HCT116 (cell line): Measurements from ENCODE around the gene ADAMTS16. TPM values are rescaled to one million over a fixed set of nuclear protein-coding genes. Genes with fewer than 3 reads are reported as not detected.

ENCODE experiments used
- ATAC-seq: fragments of 200-7000 bp; cut with Tn5 transposase; 2 replicates; pipeline ENCODE4 v1.9.1; 2020; ENCODE audit warnings: mild to moderate bottlenecking, moderate library complexity
- BruUV-seq: library from RNA; stranded (reverse); fragments of 400-500 nt; replicated peaks from 2 replicates; lab custom pipeline; 2021; lab: Mats Ljungman, UMichigan
- CTCF ChIA-PET: fragments of 300-600 bp; sonication (Branson Sonifier 250); formaldehyde crosslinking; loops from one replicate; lab custom pipeline; 2021; ENCODE audit warnings: antibody characterized with exemption; lab: Charles Lee
- POLR2A ChIA-PET: fragments of 300-600, 350-600 bp; sonication (Branson Sonifier 250); formaldehyde crosslinking; loops from one replicate; lab custom pipeline; 2021; ENCODE audit warnings: antibody characterized with exemption; lab: Charles Lee
- RAD21 ChIA-PET, 2 experiments: fragments of 300-600 bp; sonication (Branson Sonifier 250); formaldehyde crosslinking; loops; one replicate each; lab custom pipeline; 2023; ENCODE audit warnings: low total read pairs in 2 of 2; ENCODE audit not compliant: uncharacterized antibody in 2 of 2, unreplicated experiment in 2 of 2, low non-redundant PET in 1 of 2; lab: Charles Lee
- DNase-seq: peaks from one replicate; pipeline ENCODE4 v3.0.0-alpha.2; 2010; ENCODE audit warnings: low read depth, low spot score
- H2AFZ ChIP-seq: fragments of 200-600 bp; shearing (Covaris generic), sonication (generic); 2 replicates; pipeline ENCODE4 v1.6.1; 2017; ENCODE audit warnings: low read depth, mixed run types, mixed read lengths, antibody characterized with exemption, low read length; ENCODE audit not compliant: poor library complexity, severe bottlenecking
- H3K27ac ChIP-seq: 2 replicates; pipeline ENCODE4 v1.5.1; 2012; ENCODE audit warnings: low read depth, low read length
- H3K27me3 ChIP-seq: fragments of 200-600 bp; sonication (generic); 2 replicates; pipeline ENCODE4 v1.6.1; 2016; ENCODE audit warnings: mixed run types, low read length, mixed read lengths; ENCODE audit not compliant: insufficient read depth
- H3K36me3 ChIP-seq, 2 experiments: fragments of 200-500 bp in 1 of 2; fragments of 200-600 bp in 1 of 2; sonication (Bioruptor generic) in 1 of 2; sonication (generic) in 1 of 2; 2 replicates each; pipeline versions ENCODE4 v1.5.1 to v1.6.1; 2014 to 2016; ENCODE audit warnings: low read length in 2 of 2, inconsistent platforms in 1 of 2, mixed read lengths in 1 of 2, mixed run types in 1 of 2; ENCODE audit not compliant: insufficient read depth in 2 of 2, control insufficient read depth in 1 of 2
- H3K4me1 ChIP-seq, 2 experiments: fragments of 200-600 bp in 1 of 2; sonication (generic) in 1 of 2; 2 replicates each; pipeline versions ENCODE4 v1.5.1 to v1.6.1; 2012 to 2017; ENCODE audit warnings: low read length in 2 of 2, inconsistent platforms in 1 of 2, mild to moderate bottlenecking in 1 of 2, mixed read lengths in 1 of 2, mixed run types in 1 of 2, moderate library complexity in 1 of 2; ENCODE audit not compliant: insufficient read depth in 2 of 2, control insufficient read depth in 1 of 2
- H3K4me2 ChIP-seq: fragments of 200-600 bp; sonication (generic); 2 replicates; pipeline ENCODE4 v1.6.1; 2017; ENCODE audit warnings: mixed run types, low read length, mixed read lengths
- H3K4me3 ChIP-seq, 2 experiments: fragments of 200-600 bp in 1 of 2; sonication (generic) in 1 of 2; replicated peaks in 1 of 2; 2 replicates each; pipeline ENCODE4 v1.5.1; 2011 to 2016; ENCODE audit warnings: low read length in 2 of 2, control low read depth in 1 of 2, low read depth in 1 of 2, mild to moderate bottlenecking in 1 of 2, mixed read lengths in 1 of 2, mixed run types in 1 of 2
- H3K79me2 ChIP-seq: fragments of 200-600 bp; sonication (generic); 2 replicates; pipeline ENCODE4 v1.6.1; 2017; ENCODE audit warnings: mild to moderate bottlenecking, mixed run types, low read length, moderate library complexity, mixed read lengths; ENCODE audit not compliant: insufficient read depth
- H3K9ac ChIP-seq: fragments of 200-600 bp; sonication (generic); 2 replicates; pipeline ENCODE4 v1.6.1; 2016; ENCODE audit warnings: low read length, mixed read lengths
- H3K9me2 ChIP-seq: fragments of 200-600 bp; sonication (generic), shearing (Covaris generic); 2 replicates; pipeline ENCODE4 v1.6.1; 2017; ENCODE audit warnings: mixed run types, mild to moderate bottlenecking, moderate library complexity; ENCODE audit not compliant: insufficient read depth
- H3K9me3 ChIP-seq, 2 experiments: fragments of 200-500 bp in 1 of 2; fragments of 200-600 bp in 1 of 2; sonication (Bioruptor generic) in 1 of 2; sonication (generic) in 1 of 2; 2 replicates each; pipeline ENCODE4 v1.6.1; 2014 to 2017; ENCODE audit warnings: low read length in 2 of 2, mixed read lengths in 2 of 2, inconsistent platforms in 1 of 2, low read depth in 1 of 2, mild to moderate bottlenecking in 1 of 2, mixed run types in 1 of 2, moderate library complexity in 1 of 2; ENCODE audit not compliant: control insufficient read depth in 1 of 2, insufficient read depth in 1 of 2
- H4K20me1 ChIP-seq: fragments of 200-600 bp; sonication (generic), shearing (Covaris generic); 2 replicates; pipeline ENCODE4 v1.6.1; 2017; ENCODE audit warnings: mixed run types, mild to moderate bottlenecking, moderate library complexity; ENCODE audit not compliant: insufficient read depth
- EZH2 ChIP-seq: fragments of 200-600 bp; sonication (generic); IDR thresholded peaks from 2 replicates; pipeline ENCODE4 v1.6.1; 2017; ENCODE audit warnings: antibody characterized with exemption, mixed run types
- EZH2phosphoT487 ChIP-seq: fragments of 200-600 bp; IDR thresholded peaks from 2 replicates; pipeline ENCODE4 v1.6.1; 2018; ENCODE audit warnings: antibody characterized with exemption, borderline replicate concordance
- MAX ChIP-seq: IDR thresholded peaks from 2 replicates; pipeline ENCODE4 v1.6.1; 2012
- POLR2AphosphoS5 ChIP-seq: IDR thresholded peaks from 2 replicates; pipeline ENCODE4 v1.6.1; 2011; ENCODE audit warnings: mild to moderate bottlenecking, low read depth, low read length, moderate library complexity
- RAD21 ChIP-seq: IDR thresholded peaks from 2 replicates; pipeline ENCODE4 v1.6.1; 2012; ENCODE audit warnings: low read depth, mild to moderate bottlenecking
- SP1 ChIP-seq: IDR thresholded peaks from 2 replicates; pipeline ENCODE4 v1.6.1; 2012; ENCODE audit warnings: low read depth
- SRF ChIP-seq: IDR thresholded peaks from 2 replicates; pipeline ENCODE4 v1.6.1; 2012; ENCODE audit warnings: low read depth
- TCF7L2 ChIP-seq: IDR thresholded peaks from 2 replicates; pipeline ENCODE4 v1.7.0; 2011; ENCODE audit warnings: borderline replicate concordance, inconsistent platforms; ENCODE audit not compliant: insufficient read depth, insufficient read length; ENCODE audit errors: extremely low read depth
- YY1 ChIP-seq: IDR thresholded peaks from 2 replicates; pipeline ENCODE4 v1.6.1; 2011; ENCODE audit warnings: low read length, low read depth, moderate library complexity, mild to moderate bottlenecking; ENCODE audit not compliant: insufficient replicate concordance; ENCODE audit errors: extremely low read depth
- ZBTB33 ChIP-seq: IDR thresholded peaks from 2 replicates; pipeline ENCODE4 v1.6.1; 2011; ENCODE audit warnings: mild to moderate bottlenecking, low read length, moderate library complexity; ENCODE audit not compliant: insufficient replicate concordance; ENCODE audit errors: extremely low read depth
- ZFX ChIP-seq: fragments of 450-650 bp; IDR thresholded peaks from 2 replicates; pipeline ENCODE4 v1.6.1; 2017
- ZNF274 ChIP-seq: fragments of 200-500 bp; sonication (Bioruptor generic); IDR thresholded peaks from 2 replicates; pipeline ENCODE4 v1.6.1; 2014; ENCODE audit warnings: mild to moderate bottlenecking, low read depth, low read length, inconsistent platforms
- intact Hi-C: fragments of 100-400 bp; cut with micrococcal nuclease; formaldehyde crosslinking; loops from 2 replicates; pipeline ENCODE4 v1.10.0; 2022
- total RNA-seq: library from RNA; stranded (reverse); gene quantifications from one replicate; pipeline ENCODE4 v1.2.1, GENCODE V29; 2021; ENCODE audit not compliant: unreplicated experiment
- TF ChIP-seq, protein P1 (sequence below), 3 experiments: fragments of 200-600 bp in 1 of 3; sonication (generic) in 1 of 3; IDR thresholded peaks in 2 of 3; conservative IDR thresholded peaks in 1 of 3; 2 replicates each; pipeline ENCODE4 v1.5.1; 2012 to 2017; ENCODE audit warnings: low read depth in 2 of 3, low read length in 2 of 3, antibody characterized with exemption in 1 of 3, borderline replicate concordance in 1 of 3, control low read depth in 1 of 3, mild to moderate bottlenecking in 1 of 3, mixed read lengths in 1 of 3, mixed run types in 1 of 3, moderate library complexity in 1 of 3; ENCODE audit not compliant: insufficient read depth in 1 of 3
- TF ChIP-seq, protein P2 (sequence below): IDR thresholded peaks from 2 replicates; pipeline ENCODE4 v1.6.1; 2012

The ADAMTS16 gene
- total RNA-seq, 1 experiment from 2014 or later: 2.4 TPM

- BruUV-seq: no TSS peak
- Histone ChIP-seq H2AFZ (no peak overlapping the region), H3K9me3 (no peaks in the 10 kb centered on the region), H3K27ac (no peak overlapping the region), H3K9ac (no peak overlapping the region), H3K4me3 (no peak overlapping the region), H3K4me1 (no peaks in the 10 kb centered on the region), H4K20me1 (no peaks in the 10 kb centered on the region), H3K27me3 (no peaks in the 10 kb centered on the region; the same call in 1 of the 2 replicates), H3K4me2 (no peak overlapping the region), H3K79me2 (no peaks in the 10 kb centered on the region), H3K9me2 (no peaks in the 10 kb centered on the region), H3K36me3 (no peaks in the 10 kb centered on the region)
- intact Hi-C loops: no loop called here
- POLR2A ChIA-PET: no interaction called here
- TF ChIP-seq MAX: no peak
- no peak for TF ChIP-seq POLR2AphosphoS5
- CTCF ChIA-PET: no interaction called here
- DNase-seq: no peak
- RAD21 ChIA-PET: no interaction called here
- ATAC-seq: no peak
Measured at GRCh38 chr5:5359618-5360017, 219.5 kb downstream of the ADAMTS16 start.

DNA sequence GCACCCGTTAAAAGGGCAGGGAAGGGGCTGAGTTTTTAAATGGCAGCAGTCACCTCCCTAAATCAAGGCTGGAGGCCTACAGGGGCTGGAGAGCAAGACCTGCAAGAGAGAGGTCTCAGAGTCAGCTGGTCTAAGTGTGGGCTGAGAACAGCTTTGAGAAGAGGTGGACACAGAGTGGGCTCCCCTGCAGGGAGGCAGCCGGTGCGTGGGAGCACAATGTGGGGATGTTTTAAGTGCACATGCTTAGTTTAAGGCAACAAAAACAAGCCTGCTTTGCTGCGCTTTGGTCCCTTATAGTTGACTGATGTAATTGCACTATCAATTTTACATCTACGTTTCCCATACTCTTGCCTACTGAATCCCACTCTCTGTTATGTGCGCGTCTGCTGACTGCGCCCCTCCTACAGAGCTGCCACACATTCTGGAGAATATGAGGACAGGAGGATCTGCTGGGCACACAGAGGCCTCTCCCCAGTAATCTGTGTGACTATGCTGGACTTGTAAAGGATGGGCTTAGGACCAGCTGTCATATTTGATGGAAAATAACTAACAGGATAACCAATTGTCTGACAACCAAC lies 220.3 kb downstream of the ADAMTS16 start:
- Histone ChIP-seq H3K27me3 (no peaks in the 10 kb centered on the region; the same call in 1 of the 2 replicates), H3K27ac (no peak overlapping the region), H3K9me2 (no peaks in the 10 kb centered on the region), H3K4me3 (no peak overlapping the region), H3K4me2 (no peak overlapping the region), H3K79me2 (no peaks in the 10 kb centered on the region), H3K9ac (no peak overlapping the region), H3K9me3 (no peaks in the 10 kb centered on the region), H3K4me1 (no peaks in the 10 kb centered on the region), H2AFZ (no peak overlapping the region), H3K36me3 (no peaks in the 10 kb centered on the region), H4K20me1 (no peaks in the 10 kb centered on the region)
- DNase-seq (no peak), ATAC-seq (no peak)
- ChIA-PET CTCF (no interaction called here), RAD21 (no interaction called here), POLR2A (no interaction called here)
- intact Hi-C loops: no loop called here
- no TSS peak for BruUV-seq
- no peak for TF ChIP-seq RAD21
- TF ChIP-seq ZBTB33: no peak
- TF ChIP-seq, protein P1, sequence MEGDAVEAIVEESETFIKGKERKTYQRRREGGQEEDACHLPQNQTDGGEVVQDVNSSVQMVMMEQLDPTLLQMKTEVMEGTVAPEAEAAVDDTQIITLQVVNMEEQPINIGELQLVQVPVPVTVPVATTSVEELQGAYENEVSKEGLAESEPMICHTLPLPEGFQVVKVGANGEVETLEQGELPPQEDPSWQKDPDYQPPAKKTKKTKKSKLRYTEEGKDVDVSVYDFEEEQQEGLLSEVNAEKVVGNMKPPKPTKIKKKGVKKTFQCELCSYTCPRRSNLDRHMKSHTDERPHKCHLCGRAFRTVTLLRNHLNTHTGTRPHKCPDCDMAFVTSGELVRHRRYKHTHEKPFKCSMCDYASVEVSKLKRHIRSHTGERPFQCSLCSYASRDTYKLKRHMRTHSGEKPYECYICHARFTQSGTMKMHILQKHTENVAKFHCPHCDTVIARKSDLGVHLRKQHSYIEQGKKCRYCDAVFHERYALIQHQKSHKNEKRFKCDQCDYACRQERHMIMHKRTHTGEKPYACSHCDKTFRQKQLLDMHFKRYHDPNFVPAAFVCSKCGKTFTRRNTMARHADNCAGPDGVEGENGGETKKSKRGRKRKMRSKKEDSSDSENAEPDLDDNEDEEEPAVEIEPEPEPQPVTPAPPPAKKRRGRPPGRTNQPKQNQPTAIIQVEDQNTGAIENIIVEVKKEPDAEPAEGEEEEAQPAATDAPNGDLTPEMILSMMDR (IDR thresholded peaks at IDR 0.05 in 2 of 3, conservative IDR thresholded peaks at IDR 0.05 in 1 of 3; ENCODE audit: borderline replicate concordance in 1 of 3, insufficient read depth in 1 of 3, low read depth in 2 of 3, low read length in 2 of 3): no peak
- no peak for TF ChIP-seq ZFX
- no peak for TF ChIP-seq SP1
- TF ChIP-seq YY1: no peak
- TF ChIP-seq TCF7L2: no peak
- TF ChIP-seq ZNF274: no peak
- TF ChIP-seq POLR2AphosphoS5: no peak
- TF ChIP-seq EZH2: no peak
- TF ChIP-seq, protein P2, sequence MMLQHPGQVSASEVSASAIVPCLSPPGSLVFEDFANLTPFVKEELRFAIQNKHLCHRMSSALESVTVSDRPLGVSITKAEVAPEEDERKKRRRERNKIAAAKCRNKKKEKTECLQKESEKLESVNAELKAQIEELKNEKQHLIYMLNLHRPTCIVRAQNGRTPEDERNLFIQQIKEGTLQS: no peak
- no peak for TF ChIP-seq SRF
- no peak for TF ChIP-seq EZH2phosphoT487
